Smooth muscle cell of the pulmonary artery (primary cell): ENCODE data around the gene SPOP. TPM values are rescaled to one million over a fixed set of nuclear protein-coding genes. Genes with fewer than 3 reads are reported as not detected.

Experiments
- total RNA-seq: library from RNA; depleted of rRNA; stranded (reverse); fragments of >200 nt; gene quantifications from 2 replicates; pipeline ENCODE4 v1.2.3, GENCODE V29; 2014

Gene SPOP
- total RNA-seq: 81.6 and 114 TPM in 2 replicates

DNA sequence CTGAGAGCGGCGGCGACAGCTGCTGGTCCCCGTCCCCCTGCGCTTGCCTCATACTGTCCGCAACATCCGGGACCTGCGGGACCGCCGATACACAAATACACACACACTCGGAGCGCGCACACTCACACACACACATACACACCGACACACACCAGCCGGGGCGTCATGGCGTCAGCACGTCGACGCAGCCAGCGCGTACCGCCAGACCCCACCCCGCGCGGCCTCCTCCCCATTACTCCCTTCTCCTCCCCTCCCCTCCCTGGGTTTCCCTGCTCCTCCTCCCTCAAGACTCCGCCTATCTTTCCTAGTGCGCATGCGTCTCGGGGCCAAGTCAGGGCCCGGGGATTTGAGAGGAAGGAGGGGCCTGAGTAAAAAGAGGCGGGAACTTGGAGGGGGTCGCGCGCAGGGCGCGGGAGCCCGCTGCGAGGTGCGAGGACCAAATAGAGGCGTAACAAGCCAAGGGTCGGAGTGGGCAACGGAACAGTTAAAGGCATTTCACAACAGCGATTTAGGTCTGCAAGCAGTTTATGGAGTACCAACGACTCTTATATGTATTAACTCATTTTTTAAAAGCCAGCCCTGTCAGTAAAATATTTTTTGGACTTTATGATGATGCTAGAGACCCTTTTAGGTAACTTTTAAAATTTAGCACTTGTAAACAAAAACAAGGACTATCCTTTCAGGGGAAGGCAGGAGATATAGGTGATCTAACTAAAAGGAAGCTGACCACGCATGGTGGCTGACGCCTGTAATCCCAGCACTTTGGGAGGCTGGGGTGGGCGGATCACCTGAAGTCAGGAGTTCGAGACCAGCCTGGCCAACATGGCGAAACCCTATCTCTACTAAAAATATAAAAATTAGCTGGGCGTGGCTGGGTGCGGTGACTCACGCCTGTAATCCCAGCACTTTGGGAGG lies at the start of gene SPOP:
Gene SPOP, minus strand, starts transcription at position 165 of the 915 bp plus-strand sequence. CDS start 55,287 bp downstream, outside the sequence.

GRCh38 chr17:49707608-49708514 lies 30.0 kb upstream of the SPOP start, which contains the start of gene SLC35B1:
Gene SLC35B1, minus strand, starts transcription at chr17:49707964. Its CDS starts 131 bp downstream, at chr17:49707833.

DNA sequence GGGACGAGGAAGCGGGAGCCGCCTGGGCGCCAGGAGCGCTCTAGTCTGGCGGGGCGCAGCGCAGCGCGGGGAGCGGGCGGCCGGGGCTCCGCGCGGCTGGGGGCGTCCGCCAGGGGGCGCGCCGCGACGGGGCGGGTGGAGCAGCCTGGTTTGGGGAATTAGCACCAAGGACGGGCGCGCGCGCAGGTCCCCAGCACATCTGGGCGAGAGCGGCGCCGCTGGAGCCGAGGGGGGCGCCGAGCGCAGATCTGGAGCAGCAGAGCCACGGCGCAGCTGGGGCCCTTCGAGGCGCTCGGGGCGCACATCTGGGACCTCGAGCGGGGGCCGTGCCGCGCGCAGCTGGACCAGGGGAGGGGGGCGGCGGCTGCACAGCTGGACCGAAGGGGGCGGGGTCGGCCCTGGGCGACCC lies 102.2 kb downstream of the SPOP start, which contains the start of gene NXPH3:
Gene NXPH3, plus strand, starts transcription at position 193 of the 409 bp plus-strand sequence. CDS start 349 bp downstream, outside the sequence.

Other genes with a start within 250 kb of the SPOP start
- gene NGFR, start 182.8 kb downstream of the SPOP start, total RNA-seq: 0.33 and 0.56 TPM in 2 replicates
- gene NXPH3, start 102.2 kb downstream of the SPOP start, total RNA-seq: 2.4 and 2.9 TPM in 2 replicates
- gene SLC35B1, start 29.9 kb upstream of the SPOP start, total RNA-seq: 42.6 and 45.7 TPM in 2 replicates
- 4.7 and 6.0 TPM in 2 replicates for gene FAM117A, start 86.0 kb upstream of the SPOP start, total RNA-seq
- 39.7 and 43.4 TPM in 2 replicates for gene KAT7, start 110.6 kb upstream of the SPOP start, total RNA-seq
- not detected in 2 replicates for gene TAC4, start 170.0 kb upstream of the SPOP start, total RNA-seq